HEK293 (cell line): ENCODE results near the gene IMPG1.

ENCODE experiments used
- CTCF ChIA-PET: fragments of 350-600 bp; formaldehyde crosslinking; extraction: SDS; loops from one replicate; lab custom pipeline; 2021; ENCODE audit warnings: antibody characterized with exemption; lab: Yijun Ruan, JAX
- POLR2A ChIA-PET: fragments of 300-600 bp; formaldehyde crosslinking; extraction: SDS; loops from one replicate; lab custom pipeline; 2020; ENCODE audit warnings: antibody characterized with exemption, inconsistent platforms; lab: Yijun Ruan, JAX
- H3K27ac ChIP-seq: fragments of 200-500 bp; sonication (Bioruptor generic); 2 replicates; pipeline ENCODE4 v1.5.1; 2014; ENCODE audit warnings: low read depth, low read length, control low read depth, inconsistent platforms; ENCODE audit errors: extremely low read depth
- H3K36me3 ChIP-seq, 2 experiments: fragments of 200-500 bp in 1 of 2; sonication (Bioruptor generic) in 1 of 2; 1 replicate in 1 of 2; 2 replicates in 1 of 2; pipeline ENCODE4 v1.5.1; 2014 to 2017; ENCODE audit warnings: inconsistent platforms in 2 of 2, low read length in 2 of 2; ENCODE audit not compliant: control insufficient read depth in 2 of 2, insufficient read depth in 1 of 2
- H3K4me1 ChIP-seq: fragments of 200-500 bp; sonication (Bioruptor generic); 2 replicates; pipeline ENCODE4 v1.5.1; 2014; ENCODE audit warnings: mild to moderate bottlenecking, low read length, inconsistent platforms; ENCODE audit not compliant: control insufficient read depth, insufficient read depth
- H3K4me3 ChIP-seq: 2 replicates; pipeline ENCODE4 v1.5.1; 2011; ENCODE audit warnings: low read depth, mild to moderate bottlenecking, control low read depth, low read length, moderate library complexity
- H3K9me3 ChIP-seq: fragments of 200-500 bp; sonication (Bioruptor generic); 2 replicates; pipeline ENCODE4 v1.5.1; 2014; ENCODE audit warnings: low read depth, low read length, inconsistent platforms; ENCODE audit not compliant: control insufficient read depth, insufficient read depth
- GFI1B ChIP-seq: fragments of 450-650 bp; formaldehyde crosslinking; IDR thresholded peaks from 2 replicates; pipeline ENCODE4 v1.5.1; 2016; ENCODE audit warnings: missing biosample characterization, missing genetic modification characterization
- KLF8 ChIP-seq: fragments of 450-650 bp; formaldehyde crosslinking; IDR thresholded peaks from 2 replicates; pipeline ENCODE4 v1.5.1; 2016; ENCODE audit warnings: missing biosample characterization, missing genetic modification characterization
- KLF9 ChIP-seq: fragments of 450-650 bp; formaldehyde crosslinking; IDR thresholded peaks from 2 replicates; pipeline ENCODE4 v1.5.1; 2016; ENCODE audit warnings: missing biosample characterization, missing genetic modification characterization, low read depth
- REPIN1 ChIP-seq: fragments of 450-650 bp; formaldehyde crosslinking; IDR thresholded peaks from 2 replicates; pipeline ENCODE4 v1.5.1; 2017; ENCODE audit warnings: missing biosample characterization, missing genetic modification characterization, low read depth
- SP3 ChIP-seq: fragments of 450-650 bp; formaldehyde crosslinking; IDR thresholded peaks from 2 replicates; pipeline ENCODE4 v1.5.1; 2016; ENCODE audit warnings: missing biosample characterization, missing genetic modification characterization
- ZBTB10 ChIP-seq: fragments of 450-650 bp; formaldehyde crosslinking; IDR thresholded peaks from 2 replicates; pipeline ENCODE4 v1.5.1; 2016; ENCODE audit warnings: missing biosample characterization, missing genetic modification characterization
- ZBTB20 ChIP-seq: fragments of 450-650 bp; formaldehyde crosslinking; IDR thresholded peaks from 2 replicates; pipeline ENCODE4 v1.5.1; 2016; ENCODE audit warnings: missing biosample characterization, missing genetic modification characterization
- ZBTB21 ChIP-seq: fragments of 450-650 bp; formaldehyde crosslinking; IDR thresholded peaks from 2 replicates; pipeline ENCODE4 v1.5.1; 2017; ENCODE audit warnings: missing biosample characterization, missing genetic modification characterization
- ZFP41 ChIP-seq: fragments of 450-650 bp; formaldehyde crosslinking; IDR thresholded peaks from 2 replicates; pipeline ENCODE4 v1.5.1; 2016; ENCODE audit warnings: missing biosample characterization, missing genetic modification characterization, borderline replicate concordance
- ZNF132 ChIP-seq: fragments of 450-650 bp; formaldehyde crosslinking; IDR thresholded peaks from 2 replicates; pipeline ENCODE4 v1.5.1; 2017; ENCODE audit warnings: missing biosample characterization, missing genetic modification characterization, borderline replicate concordance
- ZNF202 ChIP-seq: fragments of 450-650 bp; formaldehyde crosslinking; IDR thresholded peaks from 2 replicates; pipeline ENCODE4 v1.5.1; 2016; ENCODE audit warnings: missing biosample characterization, missing genetic modification characterization, borderline replicate concordance
- ZNF24 ChIP-seq: fragments of 450-650 bp; formaldehyde crosslinking; IDR thresholded peaks from 2 replicates; pipeline ENCODE4 v1.5.1; 2016; ENCODE audit warnings: missing biosample characterization, missing genetic modification characterization
- ZNF266 ChIP-seq: fragments of 450-650 bp; formaldehyde crosslinking; IDR thresholded peaks from 2 replicates; pipeline ENCODE4 v1.5.1; 2016; ENCODE audit warnings: missing biosample characterization, missing genetic modification characterization, low read depth
- ZNF302 ChIP-seq: fragments of 450-650 bp; formaldehyde crosslinking; IDR thresholded peaks from 2 replicates; pipeline ENCODE4 v1.5.1; 2016; ENCODE audit warnings: missing biosample characterization, missing genetic modification characterization, low read depth
- ZNF335 ChIP-seq: fragments of 450-650 bp; formaldehyde crosslinking; conservative IDR thresholded peaks from 2 replicates; pipeline ENCODE4 v1.5.1; 2016; ENCODE audit warnings: missing biosample characterization, missing genetic modification characterization
- ZNF362 ChIP-seq: fragments of 450-650 bp; formaldehyde crosslinking; IDR thresholded peaks from 2 replicates; pipeline ENCODE4 v1.5.1; 2016; ENCODE audit warnings: missing biosample characterization, missing genetic modification characterization
- ZNF404 ChIP-seq: fragments of 450-650 bp; formaldehyde crosslinking; IDR thresholded peaks from 2 replicates; pipeline ENCODE4 v1.5.1; 2017; ENCODE audit warnings: missing biosample characterization, missing genetic modification characterization
- ZNF426 ChIP-seq: fragments of 450-650 bp; formaldehyde crosslinking; IDR thresholded peaks from 2 replicates; pipeline ENCODE4 v1.5.1; 2017; ENCODE audit warnings: missing biosample characterization, missing genetic modification characterization, mild to moderate bottlenecking, inconsistent platforms, moderate library complexity
- ZNF518A ChIP-seq: fragments of 450-650 bp; formaldehyde crosslinking; conservative IDR thresholded peaks from 2 replicates; pipeline ENCODE4 v1.5.1; 2016; ENCODE audit warnings: low read depth, missing biosample characterization, missing genetic modification characterization
- ZNF571 ChIP-seq: fragments of 450-650 bp; formaldehyde crosslinking; IDR thresholded peaks from 2 replicates; pipeline ENCODE4 v1.5.0; 2017; ENCODE audit warnings: missing biosample characterization, missing genetic modification characterization
- ZNF645 ChIP-seq: fragments of 450-650 bp; formaldehyde crosslinking; IDR thresholded peaks from 2 replicates; pipeline ENCODE4; 2016; ENCODE audit warnings: missing biosample characterization, missing genetic modification characterization
- ZNF654 ChIP-seq: fragments of 450-650 bp; formaldehyde crosslinking; IDR thresholded peaks from 2 replicates; pipeline ENCODE4 v1.5.1; 2016; ENCODE audit warnings: low read depth, missing biosample characterization, missing genetic modification characterization
- ZNF843 ChIP-seq: fragments of 450-650 bp; formaldehyde crosslinking; IDR thresholded peaks from 2 replicates; pipeline ENCODE4 v1.5.1; 2016; ENCODE audit warnings: missing biosample characterization, missing genetic modification characterization

IMPG1 gene

GRCh38 chr6:75880305-75880704 is 192.2 kb downstream of the IMPG1 start (continued):
- TF ChIP-seq ZNF518A (tag by site-specific recombination) (no peak), ZNF645 (tag by site-specific recombination) (no peak), ZBTB20 (tag by site-specific recombination) (no peak), SP3 (no peak), ZNF335 (tag by site-specific recombination) (no peak)

GRCh38 chr6:75876152-75876551 is 196.3 kb downstream of the IMPG1 start:
- peaks cover 32 to 36% of the 10 kb centered on the region in 2 experiments for H3K36me3 ChIP-seq
- POLR2A ChIA-PET: no interaction called here
- no peak overlapping the region for H3K27ac ChIP-seq
- CTCF ChIA-PET: interaction anchor here (0.6 to 7.5 kb wide), 8 partner anchors 9 to 806 kb away, joined by 3 to 55 read pairs (median 3); no protein-coding TSS in a partner anchor
- TF ChIP-seq ZNF302 (no peak), ZNF843 (tag by site-specific recombination) (no peak), ZNF362 (tag by site-specific recombination) (no peak), ZNF24 (tag by site-specific recombination) (no peak), ZNF132 (no peak), KLF9 (tag by site-specific recombination) (no peak), ZNF654 (tag by site-specific recombination) (no peak), ZNF404 (tag by site-specific recombination) (no peak), ZNF426 (tag by site-specific recombination) (no peak)
- no peaks in the 10 kb centered on the region for H3K4me1 ChIP-seq
- no peaks in the 10 kb centered on the region for H3K9me3 ChIP-seq
- no peak overlapping the region for H3K4me3 ChIP-seq

- Histone ChIP-seq H3K27ac (no peak overlapping the region), H3K4me1 (no peaks in the 10 kb centered on the region), H3K9me3 (no peaks in the 10 kb centered on the region), H3K4me3 (no peak overlapping the region), H3K36me3 (peaks cover 26 to 39% of the 10 kb centered on the region in 2 experiments)
- ChIA-PET POLR2A (no interaction called here), CTCF (interaction anchor here (1.4 to 7.5 kb wide), 2 partner anchors 17 to 19 kb away, joined by 3 to 55 read pairs; no protein-coding TSS in a partner anchor)
- TF ChIP-seq GFI1B: no peak
- TF ChIP-seq ZNF571 (tag by site-specific recombination): no peak
- no peak for TF ChIP-seq ZBTB21 (tag by site-specific recombination)
- no peak for TF ChIP-seq ZFP41
- TF ChIP-seq REPIN1 (tag by site-specific recombination): no peak
- no peak for TF ChIP-seq ZBTB10 (tag by site-specific recombination)
- no peak for TF ChIP-seq ZNF266
- TF ChIP-seq ZNF202 (tag by site-specific recombination): no peak
- no peak for TF ChIP-seq KLF8 (tag by site-specific recombination)
These were observed 198.2 kb downstream of the IMPG1 start for GRCh38 chr6:75874224-75874623.
